Measurements from ENCODE around the gene LDB1. TPM values are rescaled to one million over a fixed set of nuclear protein-coding genes. Genes with fewer than 3 reads are reported as not detected.
A peak's percentile ranks its signal among the peaks of the same experiment; 100 is the strongest.

LDB1 gene
- total RNA-seq, 2 experiments from 2014 or later: 46.5 to 46.6 TPM

GRCh38 chr10:102117391-102118159, 2.6 kb downstream of the LDB1 start:
- CTCF ChIA-PET: interaction anchor here (0.8 to 6.2 kb wide), 5 partner anchors 14 to 336 kb away, joined by 3 to 24 read pairs (median 4); partner anchors contain the start of gene PPRC1
- H3K27me3 Mint-ChIP-seq (ENCODE audit: low read depth): no peaks in the 10 kb centered on the region
- intact Hi-C loops (cut with micrococcal nuclease): loop anchor here (1.0 to 5.0 kb wide), 6 partner anchors 52 to 1250 kb away; partner anchors contain the start of genes GBF1, HPS6, OGA and TAF5
- H3K4me1 Mint-ChIP-seq (ENCODE audit: low read depth): peaks cover 57% of the 10 kb centered on the region
- no peaks in the 10 kb centered on the region for H3K9me3 Mint-ChIP-seq
- peak overlapping the region; percentile 98 for H3K27ac Mint-ChIP-seq
- peak; percentile 77 for DNase-seq
- peaks cover 3% of the 10 kb centered on the region for H3K36me3 Mint-ChIP-seq (ENCODE audit: low read depth)
- peak overlapping the region; percentile 93 for H3K4me3 Mint-ChIP-seq

DNA sequence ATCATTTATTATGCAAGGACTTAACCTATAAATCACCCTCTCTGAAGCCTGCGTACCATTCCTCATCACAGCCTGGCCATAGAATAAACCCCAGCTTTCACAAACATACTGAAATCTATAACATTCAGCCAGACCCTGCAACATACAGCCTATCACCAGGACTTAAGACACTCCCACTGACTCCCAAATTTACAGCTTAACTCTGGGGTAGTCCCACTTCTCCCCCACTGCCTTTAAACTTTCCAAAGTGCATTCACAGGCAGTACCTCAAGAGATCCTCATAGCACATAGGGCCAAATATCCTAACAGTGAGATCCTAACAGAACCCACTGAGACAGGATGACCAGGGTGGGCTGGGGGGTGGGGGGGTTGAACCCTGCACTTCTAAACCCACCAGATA, 3.5 kb downstream of the LDB1 start:
- intact Hi-C loops (cut with micrococcal nuclease): loop anchor here (1.0 to 5.0 kb wide), 6 partner anchors 51 to 1251 kb away; partner anchors contain the start of genes GBF1, HPS6, OGA and TAF5
- Mint-ChIP-seq H3K4me1 (ENCODE audit: low read depth) (peaks cover 57% of the 10 kb centered on the region), H3K27ac (peak overlapping the region; percentile 98), H3K4me3 (peak overlapping the region; percentile 93), H3K9me3 (no peaks in the 10 kb centered on the region), H3K27me3 (ENCODE audit: low read depth) (no peaks in the 10 kb centered on the region), H3K36me3 (ENCODE audit: low read depth) (peaks cover 3% of the 10 kb centered on the region)
- no peak for DNase-seq
- CTCF ChIA-PET: interaction anchor here (0.8 to 6.2 kb wide), 3 partner anchors 15 to 283 kb away, joined by 4 to 24 read pairs (median 4); partner anchors contain the start of gene PPRC1

DNA sequence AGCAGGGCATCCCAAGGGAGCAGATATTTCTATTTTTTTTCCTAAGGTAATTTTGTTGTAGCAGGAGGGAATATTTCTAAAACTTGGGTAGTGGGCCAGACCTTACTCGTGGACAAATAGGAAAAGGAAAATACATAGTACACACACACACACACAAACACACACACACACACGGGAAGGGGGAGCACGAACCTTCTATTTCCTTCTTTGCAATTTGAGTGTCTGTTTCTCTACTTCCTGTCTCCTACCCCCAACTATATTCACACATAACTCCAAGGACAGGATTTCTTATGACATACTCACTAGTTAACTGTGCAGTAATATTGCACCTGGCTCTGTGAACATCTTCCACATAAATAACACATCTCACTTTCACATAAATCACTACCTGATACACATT, 4.4 kb downstream of the LDB1 start:
- CTCF ChIA-PET: interaction anchor here (3.2 to 6.2 kb wide), 2 partner anchors 16 to 43 kb away, joined by 14 to 24 read pairs; partner anchors contain the start of gene PPRC1
- peak overlapping the region; percentile 93 for H3K4me3 Mint-ChIP-seq
- DNase-seq: peak; percentile 30
- H3K36me3 Mint-ChIP-seq (ENCODE audit: low read depth): peaks cover 3% of the 10 kb centered on the region
- intact Hi-C loops (cut with micrococcal nuclease): loop anchor here (2.0 to 5.0 kb wide), 7 partner anchors 59 to 1252 kb away; partner anchors contain the start of genes ARMH3, GBF1, NPM3 and TAF5
- no peaks in the 10 kb centered on the region for H3K9me3 Mint-ChIP-seq
- peak overlapping the region; percentile 98 for H3K27ac Mint-ChIP-seq
- H3K4me1 Mint-ChIP-seq (ENCODE audit: low read depth): peaks cover 53% of the 10 kb centered on the region
- H3K27me3 Mint-ChIP-seq (ENCODE audit: low read depth): no peaks in the 10 kb centered on the region

GRCh38 chr10:102114861-102115618, 5.1 kb downstream of the LDB1 start:
- no peaks in the 10 kb centered on the region for H3K9me3 Mint-ChIP-seq
- CTCF ChIA-PET: interaction anchor here (0.5 to 6.2 kb wide), 4 partner anchors 13 to 300 kb away, joined by 4 to 24 read pairs (median 9); partner anchors contain the start of gene PPRC1
- peaks cover 53% of the 10 kb centered on the region for H3K4me1 Mint-ChIP-seq (ENCODE audit: low read depth)
- intact Hi-C loops (cut with micrococcal nuclease): loop anchor here (1.0 to 5.0 kb wide), 8 partner anchors 58 to 1252 kb away; partner anchors contain the start of genes ACTR1A, ARMH3, FBXW4 and GBF1
- DNase-seq: peak; percentile 92
- H3K27ac Mint-ChIP-seq: peak overlapping the region; percentile 98
- H3K27me3 Mint-ChIP-seq (ENCODE audit: low read depth): no peaks in the 10 kb centered on the region
- peaks cover 5% of the 10 kb centered on the region for H3K36me3 Mint-ChIP-seq (ENCODE audit: low read depth)
- peak overlapping the region; percentile 93 for H3K4me3 Mint-ChIP-seq

- peaks cover 5% of the 10 kb centered on the region for H3K36me3 Mint-ChIP-seq (ENCODE audit: low read depth)
- H3K27me3 Mint-ChIP-seq (ENCODE audit: low read depth): no peaks in the 10 kb centered on the region
- H3K9me3 Mint-ChIP-seq: no peaks in the 10 kb centered on the region
- peak overlapping the region; percentile 93 for H3K4me3 Mint-ChIP-seq
- H3K4me1 Mint-ChIP-seq (ENCODE audit: low read depth): peaks cover 53% of the 10 kb centered on the region
- CTCF ChIA-PET: interaction anchor here (0.6 to 6.2 kb wide), 5 partner anchors 18 to 1192 kb away, joined by 3 to 24 read pairs (median 4); partner anchors contain the start of gene PPRC1
- DNase-seq: peak; percentile 28
- intact Hi-C loops (cut with micrococcal nuclease): loop anchor here (1.0 to 5.0 kb wide), 5 partner anchors 57 to 417 kb away; partner anchors contain the start of genes ACTR1A, ARMH3, FBXW4 and NPM3
- H3K27ac Mint-ChIP-seq: peak overlapping the region; percentile 98
Measured at GRCh38 chr10:102113956-102114857, 6.0 kb downstream of the LDB1 start.

DNA sequence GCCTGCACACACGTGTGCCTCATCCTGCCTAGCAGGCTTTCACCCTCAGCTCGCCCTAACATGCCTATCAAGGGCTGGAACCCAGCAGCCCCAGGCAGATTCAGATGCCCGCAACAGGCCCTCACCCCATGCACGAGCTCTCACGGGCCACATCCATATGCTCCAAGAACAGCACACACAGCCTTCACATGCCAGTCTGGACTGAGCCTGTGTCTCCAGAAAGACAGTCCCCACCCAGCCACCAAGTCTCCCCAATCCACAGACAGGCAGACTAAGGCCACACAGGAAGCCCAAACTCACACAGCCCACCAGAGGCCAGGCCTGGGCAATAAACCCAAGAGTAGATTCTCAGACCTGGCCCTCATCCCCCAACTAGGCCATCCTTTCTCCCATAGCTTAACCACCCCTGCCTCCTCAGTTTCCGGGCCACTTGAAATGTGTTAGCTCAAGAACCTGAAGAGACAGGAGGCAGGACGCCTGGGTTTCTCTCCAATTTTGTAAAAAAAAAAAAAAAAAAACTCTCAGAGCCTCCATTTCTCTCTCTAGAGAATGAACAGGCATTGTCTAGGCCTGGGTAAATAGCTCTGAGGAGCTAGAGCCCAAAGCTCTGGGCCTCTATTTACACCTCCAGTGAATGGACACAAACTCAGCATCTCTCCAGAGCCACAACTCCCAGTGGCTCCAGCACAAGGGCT, 6.8 kb downstream of the LDB1 start:
- no peaks in the 10 kb centered on the region for H3K9me3 Mint-ChIP-seq
- peaks cover 12% of the 10 kb centered on the region for H3K36me3 Mint-ChIP-seq (ENCODE audit: low read depth)
- CTCF ChIA-PET: interaction anchor here (0.6 to 6.2 kb wide), 7 partner anchors 18 to 1191 kb away, joined by 3 to 24 read pairs (median 4); partner anchors contain the start of gene PPRC1
- H3K27ac Mint-ChIP-seq: peak overlapping the region; percentile 87
- H3K4me3 Mint-ChIP-seq: peak overlapping the region; percentile 93
- intact Hi-C loops (cut with micrococcal nuclease): loop anchor here (5.0 kb wide), 1 partner anchor 416 kb away; the partner anchor contains the start of gene FBXW4
- peak; percentile 35 for DNase-seq
- H3K27me3 Mint-ChIP-seq (ENCODE audit: low read depth): no peaks in the 10 kb centered on the region
- H3K4me1 Mint-ChIP-seq (ENCODE audit: low read depth): peaks cover 49% of the 10 kb centered on the region

DNA sequence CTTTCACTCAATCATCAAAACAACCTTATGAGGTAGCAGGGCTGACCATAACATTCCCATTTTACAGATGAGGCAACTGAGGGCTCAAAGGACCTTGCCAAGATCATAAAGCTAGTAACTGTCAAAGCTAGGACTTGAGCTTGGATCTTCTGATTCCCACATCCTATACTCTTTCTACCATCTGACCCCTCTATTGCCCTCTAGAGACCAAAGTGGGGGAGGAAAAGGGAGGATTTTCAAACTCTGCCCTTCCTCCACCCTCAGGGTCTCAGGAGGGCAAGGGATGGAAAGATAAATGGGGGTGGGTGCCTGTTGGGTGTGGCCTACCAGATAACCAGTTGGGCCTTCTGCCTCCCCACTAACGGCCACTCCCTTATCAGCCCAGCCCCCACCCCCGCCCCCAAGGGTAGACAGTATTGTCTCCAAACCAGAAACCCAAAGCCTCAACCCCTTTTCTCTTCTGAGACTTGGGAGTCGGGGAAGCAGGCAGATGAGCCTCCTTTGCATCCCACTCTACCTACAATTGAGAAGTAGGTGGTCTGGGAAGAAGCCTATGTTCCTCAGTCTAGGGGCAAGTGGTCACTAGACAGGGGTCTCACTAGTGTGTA, 7.9 kb downstream of the LDB1 start:
- Mint-ChIP-seq H3K27ac (no peak overlapping the region), H3K27me3 (ENCODE audit: low read depth) (no peaks in the 10 kb centered on the region), H3K4me3 (no peak overlapping the region), H3K9me3 (no peaks in the 10 kb centered on the region), H3K36me3 (ENCODE audit: low read depth) (peaks cover 13% of the 10 kb centered on the region), H3K4me1 (ENCODE audit: low read depth) (peaks cover 39% of the 10 kb centered on the region)
- intact Hi-C loops (cut with micrococcal nuclease): loop anchor here (5.0 kb wide), 1 partner anchor 415 kb away; the partner anchor contains the start of gene FBXW4
- CTCF ChIA-PET: interaction anchor here (0.6 to 6.2 kb wide), 9 partner anchors 9 to 331 kb away, joined by 3 to 24 read pairs (median 4); partner anchors contain the start of gene PPRC1
- no peak for DNase-seq

- intact Hi-C loops (cut with micrococcal nuclease): loop anchor here (5.0 kb wide), 1 partner anchor 414 kb away; the partner anchor contains the start of gene FBXW4
- DNase-seq: no peak
- Mint-ChIP-seq H3K9me3 (no peaks in the 10 kb centered on the region), H3K27me3 (ENCODE audit: low read depth) (no peaks in the 10 kb centered on the region), H3K4me3 (no peak overlapping the region), H3K27ac (no peak overlapping the region), H3K4me1 (ENCODE audit: low read depth) (peaks cover 30% of the 10 kb centered on the region), H3K36me3 (ENCODE audit: low read depth) (peaks cover 13% of the 10 kb centered on the region)
- CTCF ChIA-PET: interaction anchor here (0.8 to 6.2 kb wide), 2 partner anchors 12 to 21 kb away, joined by 3 to 24 read pairs; partner anchors contain the start of gene PPRC1
Measured at GRCh38 chr10:102111276-102111675, 8.9 kb downstream of the LDB1 start.

DNA sequence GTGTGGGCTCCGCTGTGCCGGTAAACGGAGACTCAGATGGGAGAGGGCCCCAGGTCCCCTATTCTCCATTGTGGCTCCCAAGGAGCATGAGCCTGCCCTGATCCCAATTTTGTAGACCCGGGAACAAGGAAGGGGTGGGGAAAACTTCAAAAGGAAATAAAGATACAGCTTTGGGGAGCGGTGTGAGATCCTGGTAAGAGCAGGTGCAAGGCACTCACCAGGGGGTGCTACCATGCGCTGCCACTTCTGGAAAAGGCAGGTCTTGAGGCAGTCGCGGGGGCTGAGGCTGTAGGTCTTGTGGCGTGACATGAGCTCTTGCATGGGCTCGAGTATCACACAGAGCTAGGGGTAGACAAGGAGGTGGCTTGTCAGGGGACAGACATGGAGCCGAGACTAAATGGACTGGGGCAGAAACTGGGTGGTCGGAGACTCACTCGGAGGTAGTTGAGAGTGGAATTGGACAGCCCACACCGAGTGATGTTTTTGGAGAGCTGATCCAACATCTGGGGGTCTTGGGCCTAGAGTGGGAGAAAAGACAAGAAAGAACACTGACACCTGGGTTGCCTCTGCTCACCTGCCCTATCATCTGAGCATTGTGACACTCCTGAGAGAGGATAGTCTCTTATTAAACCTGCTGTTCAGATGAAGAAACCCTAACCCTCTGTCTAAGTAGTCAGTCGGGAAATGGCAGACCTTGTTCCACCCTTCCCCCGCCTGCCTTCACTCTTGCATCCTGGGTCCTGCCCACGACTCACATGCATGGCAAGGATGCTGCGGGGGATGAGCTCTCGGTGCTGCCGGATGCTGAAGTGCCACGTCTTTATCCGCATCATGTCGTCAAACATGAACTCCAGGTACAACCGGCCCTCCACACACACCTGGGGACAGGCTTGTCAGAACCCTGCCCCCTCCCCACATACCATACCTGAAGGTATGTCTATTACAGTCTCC, 10.7 kb downstream of the LDB1 start:
- intact Hi-C loops (cut with micrococcal nuclease): loop anchor here (5.0 kb wide), 1 partner anchor 412 kb away; the partner anchor contains the start of gene FBXW4
- Mint-ChIP-seq H3K27me3 (ENCODE audit: low read depth) (no peaks in the 10 kb centered on the region), H3K4me3 (no peak overlapping the region), H3K27ac (no peak overlapping the region), H3K36me3 (ENCODE audit: low read depth) (peaks cover 12% of the 10 kb centered on the region), H3K9me3 (no peaks in the 10 kb centered on the region), H3K4me1 (ENCODE audit: low read depth) (peaks cover 21% of the 10 kb centered on the region)
- CTCF ChIA-PET: no interaction called here
- DNase-seq: no peak
